Esophagus mucosa (tissue), 1 donor: ENCODE data around the gene ALKBH3. TPM values are rescaled to one million over a fixed set of nuclear protein-coding genes. Genes with fewer than 3 reads are reported as not detected.
A peak's percentile ranks its signal among the peaks of the same experiment; 100 is the strongest.

Experiments
- ATAC-seq: fragments of 200-7000 bp; cut with Tn5 transposase; one replicate; pipeline ENCODE4 v1.9.1; 2020
- total RNA-seq: library from RNA; stranded (reverse); gene quantifications from one replicate; pipeline ENCODE4 v1.2.4, GENCODE V29; 2023
- donor health status: DM: yes; HTN: yes; CAD: no.

ALKBH3 gene
- total RNA-seq, 1 donor from 2014 or later, result 31.9 TPM

DNA sequence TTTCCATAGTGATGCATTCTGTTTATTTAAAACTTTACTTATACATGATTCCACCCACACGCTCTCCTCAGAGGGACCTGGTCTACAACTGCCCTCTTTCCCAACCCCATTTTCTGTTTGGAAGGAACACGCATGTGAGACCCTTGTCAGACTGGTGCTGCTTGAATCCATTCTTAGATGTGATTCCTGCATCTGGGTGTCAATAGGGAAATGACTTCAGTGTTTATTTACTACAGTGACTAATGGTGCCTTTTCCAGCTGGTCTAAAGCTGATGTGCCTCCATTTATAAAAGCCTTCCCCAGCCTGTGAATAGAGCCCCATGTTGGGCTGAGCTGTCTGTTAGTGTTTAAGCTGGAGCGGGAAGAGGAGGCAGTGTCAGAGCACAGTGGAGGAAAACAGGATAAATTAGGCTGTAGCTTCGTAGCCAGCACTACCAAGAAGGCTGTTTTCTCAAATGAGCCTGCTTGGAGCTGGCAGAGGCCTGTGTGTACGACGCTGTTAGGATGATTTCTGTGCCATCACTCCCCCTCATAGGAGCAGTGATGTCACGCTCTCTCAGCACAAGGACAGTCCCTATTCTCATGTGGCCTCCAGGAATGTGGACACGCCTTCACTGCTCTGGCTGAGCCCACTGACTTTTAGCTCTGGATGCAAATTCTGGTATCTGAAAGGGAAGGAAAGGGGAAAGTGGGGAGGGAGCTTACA, 42.9 kb downstream of the ALKBH3 start:
- ATAC-seq, result no peak

DNA sequence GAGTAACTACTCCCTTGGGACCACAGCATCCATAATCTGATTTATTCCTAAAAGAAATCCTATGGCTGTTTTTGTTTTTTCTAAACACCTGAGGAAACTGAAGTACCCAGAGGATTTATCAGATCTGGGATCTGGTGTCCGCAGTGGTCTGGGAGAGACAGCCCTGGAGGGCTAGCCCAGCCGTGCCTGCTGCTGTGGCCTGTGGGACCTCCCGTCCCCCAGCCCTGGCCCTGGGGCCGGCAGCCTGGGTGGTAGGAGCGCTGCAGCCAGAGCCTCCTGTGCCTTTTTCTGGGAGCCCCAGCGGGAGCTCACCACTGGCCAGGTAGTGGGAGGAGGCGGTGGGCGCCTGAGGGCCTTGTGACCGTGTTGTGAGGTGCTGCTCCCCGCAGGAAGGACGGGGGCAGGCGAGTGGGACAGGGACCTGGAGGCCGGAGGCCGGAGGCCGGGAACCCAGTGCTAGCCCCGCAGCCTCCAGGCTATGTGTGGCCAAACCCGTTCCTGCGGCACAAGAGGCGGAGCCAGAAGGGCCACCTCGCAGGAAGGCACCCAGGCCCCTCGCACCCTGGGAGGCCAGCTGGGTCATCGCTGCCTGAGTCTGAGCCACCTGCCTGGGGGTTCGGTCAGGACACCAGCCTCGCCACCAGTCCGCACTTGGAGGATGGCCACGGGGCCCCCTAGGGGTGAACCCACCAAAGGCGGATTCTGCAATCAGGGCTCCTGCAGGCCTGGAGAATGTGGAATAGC, 43.7 kb downstream of the ALKBH3 start:
- no peak for ATAC-seq

DNA sequence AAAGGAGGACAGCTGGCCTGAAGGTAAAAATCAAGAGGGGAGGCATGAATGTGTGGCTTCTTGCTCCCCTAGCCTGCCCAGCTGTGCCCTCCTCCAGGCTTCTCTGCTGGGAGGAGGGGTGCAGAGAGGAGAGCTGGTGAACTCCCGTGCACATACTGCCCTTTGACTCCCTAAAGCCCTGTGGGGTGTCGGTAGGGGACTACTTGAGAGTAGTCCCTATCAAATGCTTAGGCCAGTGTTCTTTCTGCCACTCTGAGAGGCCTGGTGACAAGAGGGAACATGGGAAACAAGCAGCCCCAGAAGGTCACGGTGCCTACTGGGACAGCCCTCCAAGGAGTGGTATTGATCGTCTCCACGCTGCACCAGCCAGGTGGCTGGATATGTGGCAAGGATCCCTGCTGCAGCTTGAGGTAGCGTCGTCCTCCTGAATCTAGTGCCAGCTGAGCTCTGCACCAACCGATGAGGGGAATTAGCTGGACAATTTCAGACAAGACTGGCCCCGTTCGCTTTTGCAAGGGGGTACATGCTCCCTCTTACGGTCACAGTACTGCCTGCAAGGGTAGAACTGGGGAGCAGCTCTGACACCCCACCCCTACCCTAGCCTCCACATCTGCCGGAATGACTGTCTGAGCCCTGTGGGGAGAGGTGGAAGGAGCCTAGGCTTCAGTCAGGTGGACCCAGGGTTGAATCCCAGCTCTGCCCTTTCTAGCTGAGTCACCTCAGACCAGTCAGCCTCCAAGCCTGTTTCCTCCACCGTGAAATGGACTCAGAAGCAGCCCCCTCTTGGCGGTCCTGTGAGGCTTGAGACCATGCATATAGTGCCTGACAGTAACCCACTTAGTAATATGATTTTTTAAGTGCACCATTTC, 44.7 kb downstream of the ALKBH3 start:
- no peak for ATAC-seq

- ATAC-seq, result no peak
Measured at GRCh38 chr11:43925932-43926505, 45.4 kb downstream of the ALKBH3 start.

DNA sequence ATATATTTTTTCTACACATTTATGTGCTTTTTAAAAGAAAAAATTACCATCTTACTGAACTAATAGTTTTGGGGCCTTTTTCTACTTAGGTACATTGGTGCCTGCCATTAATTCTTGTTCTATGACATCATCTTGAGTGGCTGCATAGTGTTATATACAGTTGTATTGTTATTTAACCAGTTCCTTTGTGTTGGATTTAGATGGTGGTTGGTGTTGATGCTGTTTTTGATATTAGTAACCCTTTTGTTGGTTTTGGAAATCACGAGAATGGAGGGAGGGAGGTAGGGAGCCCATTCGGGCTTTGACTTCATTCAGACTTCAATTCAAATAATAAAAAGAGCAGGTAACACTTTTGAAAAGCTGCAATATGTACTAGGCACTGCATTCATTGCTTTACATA, 46.4 kb downstream of the ALKBH3 start:
- ATAC-seq, result no peak

GRCh38 chr11:43927925-43928707, 47.5 kb downstream of the ALKBH3 start:
- ATAC-seq, result no peak

DNA sequence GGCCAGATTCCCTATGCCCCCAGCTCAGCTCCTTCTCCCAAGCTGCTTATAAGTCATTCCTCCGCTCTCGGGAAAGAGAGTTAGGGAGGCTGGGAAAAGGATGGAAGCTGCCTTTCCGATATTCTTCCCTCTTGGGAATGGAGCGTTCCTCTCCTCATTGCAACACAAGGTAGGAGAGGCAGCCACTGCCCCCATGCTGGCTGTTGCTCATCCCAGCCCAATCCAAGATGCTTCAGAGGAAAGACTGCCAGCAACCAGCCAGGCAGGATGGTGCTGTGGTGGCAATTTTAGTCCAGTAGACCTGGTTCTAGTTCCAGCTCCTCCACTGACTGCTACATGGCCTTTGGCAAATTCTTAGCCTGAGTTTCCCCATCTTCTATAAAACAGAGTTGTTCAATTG, 48.1 kb downstream of the ALKBH3 start:
- no peak for ATAC-seq

DNA sequence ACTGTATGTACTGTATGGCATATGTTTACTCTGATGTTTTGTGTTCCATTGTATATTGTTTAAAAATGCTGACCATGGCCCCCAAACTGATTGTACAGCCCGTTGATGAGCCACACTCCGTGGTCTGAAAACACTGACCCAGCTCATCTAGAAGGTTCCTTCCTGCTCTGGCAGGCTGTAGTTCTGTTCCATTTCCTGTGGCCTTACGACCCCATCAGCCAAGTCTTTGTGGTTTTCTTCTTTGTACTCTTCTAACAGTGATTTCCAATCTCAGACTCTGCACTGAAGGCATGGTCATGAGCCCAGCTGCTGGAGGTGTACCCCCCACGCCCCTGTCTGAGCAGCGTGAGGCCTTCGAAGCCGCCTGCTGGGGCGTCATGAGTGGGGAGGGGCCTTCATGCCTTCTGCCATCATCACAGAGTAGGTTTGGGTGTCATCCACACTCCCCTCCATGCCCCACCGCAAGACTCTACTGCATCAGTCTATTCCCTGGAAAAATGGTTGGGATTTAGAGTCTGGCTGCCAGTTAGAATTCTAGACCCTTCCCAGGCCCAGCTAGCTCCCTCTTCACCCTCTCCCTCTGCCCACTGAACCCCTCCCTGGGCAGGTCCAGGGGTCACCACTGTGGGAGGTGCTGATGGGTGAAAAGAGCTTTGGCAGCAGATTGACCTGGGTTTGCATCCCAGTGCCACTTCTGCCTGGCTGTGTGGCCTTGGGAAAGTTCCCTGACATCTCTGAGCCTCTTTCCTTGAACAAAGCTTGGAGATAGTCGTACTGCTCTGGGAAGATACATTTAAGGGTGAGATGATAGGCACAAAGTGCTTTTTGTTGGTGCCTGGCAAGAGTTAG, 50.5 kb downstream of the ALKBH3 start:
- no peak for ATAC-seq

- no peak for ATAC-seq
Measured at GRCh38 chr11:43931717-43932039, 51.0 kb downstream of the ALKBH3 start.

DNA sequence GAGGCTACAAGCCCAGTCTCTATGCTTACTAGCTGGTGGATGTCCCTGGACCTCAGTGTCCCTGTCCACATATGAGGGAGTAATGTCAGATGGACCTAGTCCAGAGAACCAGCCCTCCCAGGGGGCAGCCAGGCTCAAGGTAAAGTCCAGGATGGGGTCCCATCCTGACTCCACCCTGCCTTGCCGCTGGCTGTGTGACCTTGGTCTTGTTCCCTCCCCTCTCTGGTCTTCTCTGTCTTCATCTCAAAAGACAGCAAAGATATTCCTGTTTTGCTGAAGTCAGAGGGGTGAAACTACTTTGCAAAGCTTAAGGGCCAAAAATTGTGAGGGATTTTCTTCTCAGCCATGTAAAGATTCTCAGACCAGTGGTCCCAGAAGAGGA, 52.6 kb downstream of the ALKBH3 start:
- no peak for ATAC-seq

GRCh38 chr11:43933608-43934551, 53.2 kb downstream of the ALKBH3 start:
- no peak for ATAC-seq

GRCh38 chr11:43934601-43935423, 54.2 kb downstream of the ALKBH3 start:
- no peak for ATAC-seq

- ATAC-seq, result no peak
Measured at GRCh38 chr11:43935424-43935979, 54.9 kb downstream of the ALKBH3 start.

DNA sequence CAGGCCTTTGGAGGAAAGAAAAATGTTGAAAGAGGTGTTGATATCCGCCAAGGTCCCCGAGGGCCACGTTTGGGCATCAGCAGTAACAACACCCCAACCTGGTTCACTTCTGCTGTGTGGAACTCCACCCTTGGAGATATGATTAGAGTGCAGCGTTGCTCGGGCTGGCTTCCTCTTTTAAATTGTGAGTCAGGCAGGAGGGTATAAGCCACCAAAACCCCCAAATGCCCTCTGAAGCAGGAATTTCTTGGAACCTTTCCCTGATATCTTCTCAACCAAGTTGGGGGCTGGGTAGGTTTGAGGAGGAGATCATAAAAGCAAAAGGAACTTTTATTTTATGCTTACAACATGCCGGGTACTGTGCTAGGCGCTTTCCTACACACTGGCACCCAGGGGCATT, 55.4 kb downstream of the ALKBH3 start:
- ATAC-seq, result no peak

GRCh38 chr11:43937434-43938411, 57.1 kb downstream of the ALKBH3 start:
- peak; percentile 49 for ATAC-seq

- no peak for ATAC-seq
Measured at GRCh38 chr11:43941257-43941994, 60.8 kb downstream of the ALKBH3 start.
